Measurements from ENCODE around the gene L3MBTL2.

DNA sequence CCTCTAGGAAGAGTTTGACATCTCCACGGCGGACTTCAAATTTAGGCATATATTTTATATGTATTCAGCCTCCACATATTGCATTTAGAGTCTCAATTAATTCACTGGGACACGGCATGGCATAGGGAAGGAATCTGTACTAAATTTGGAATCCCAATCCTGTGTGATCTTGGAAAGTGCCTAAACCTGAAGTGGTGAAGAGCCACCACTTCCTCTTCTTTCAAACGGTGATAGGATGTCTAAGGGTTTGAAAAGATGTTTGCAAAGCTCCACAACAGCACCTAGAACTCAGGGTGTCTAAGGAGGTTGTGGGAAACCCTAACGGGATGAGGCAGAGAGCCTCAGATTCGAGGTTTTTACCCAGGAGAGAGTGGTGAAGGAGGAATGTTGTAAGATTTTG is 1.0 kb upstream of the L3MBTL2 start:
- TF ChIP-seq POLR2AphosphoS5 (IDR thresholded peaks at IDR 0.05; ENCODE audit: low read depth, low read length) = no peak
- TF ChIP-seq POLR2A (IDR thresholded peaks at IDR 0.05; ENCODE audit: low read depth, low read length) = no peak
